COLO668 (cell line): ENCODE measurements around the gene ANKRD10.

Experiments used
- DNase-seq: peaks from one replicate; lab custom pipeline; 2025; ENCODE audit not compliant: unreplicated experiment; lab: John Stamatoyannopoulos, UW

ANKRD10 gene

GRCh38 chr13:110834572-110834971 is 80.3 kb downstream of the ANKRD10 start:
- DNase-seq: no peak

DNA sequence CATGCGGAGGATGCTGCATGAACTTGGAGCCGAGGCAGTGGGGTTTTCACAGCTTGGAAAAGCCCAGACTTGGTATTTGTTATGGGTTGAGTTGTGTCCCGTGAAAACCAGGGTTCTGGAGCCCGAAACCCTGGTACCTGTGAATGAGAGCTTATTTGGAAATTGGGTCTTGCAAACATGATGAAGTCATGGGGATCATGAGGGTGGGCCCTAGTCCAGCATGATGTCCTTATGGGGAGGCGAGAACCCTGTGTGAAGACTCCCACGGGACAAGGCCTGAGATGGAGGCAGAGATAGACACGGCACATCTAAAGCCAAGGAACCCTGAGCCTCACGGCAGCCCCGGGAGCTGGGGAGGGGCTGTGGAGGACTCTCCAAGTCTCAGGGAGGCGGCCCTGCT is 82.3 kb downstream of the ANKRD10 start:
- DNase-seq: no peak

GRCh38 chr13:110832205-110832479 is 82.7 kb downstream of the ANKRD10 start:
- DNase-seq: no peak

DNA sequence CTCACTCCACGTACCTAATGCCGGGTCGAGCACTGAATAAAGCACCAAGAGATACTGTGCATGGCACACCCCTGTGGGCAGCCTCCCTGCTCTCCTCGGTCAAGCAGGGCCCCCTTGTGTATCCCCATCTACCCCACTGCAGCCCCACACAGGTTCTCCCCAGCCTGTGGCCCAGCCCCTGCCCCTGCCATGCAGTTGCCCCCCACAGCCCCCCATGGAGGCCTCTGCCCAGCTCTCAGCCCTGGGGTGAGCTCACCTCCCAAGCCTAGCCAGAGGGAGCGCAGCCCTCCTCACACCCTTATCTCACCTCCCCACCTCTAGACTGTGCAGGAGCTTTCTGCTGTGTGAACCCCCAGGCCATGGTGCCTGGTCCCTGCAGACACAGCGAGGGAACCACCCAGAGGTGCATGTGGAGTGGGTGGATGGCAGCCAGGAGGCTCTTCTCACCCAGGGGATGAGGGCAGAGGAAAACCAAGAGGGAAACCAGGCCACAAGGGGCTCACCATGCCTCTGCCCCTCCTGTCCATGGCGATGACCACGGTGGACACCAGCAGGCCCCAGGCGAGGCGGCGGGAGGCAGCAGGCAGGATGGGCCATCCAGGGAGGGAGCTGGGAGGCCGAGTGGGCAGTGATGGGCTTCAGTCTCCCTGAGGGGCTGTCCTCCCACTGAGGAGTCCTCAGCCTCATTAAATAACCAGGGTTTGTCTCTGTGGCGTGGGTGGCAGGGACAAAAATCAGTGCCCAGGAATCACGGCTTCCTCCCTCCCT is 83.2 kb downstream of the ANKRD10 start:
- DNase-seq: no peak

- DNase-seq: no peak
These were observed 84.0 kb downstream of the ANKRD10 start for GRCh38 chr13:110830800-110831371.

GRCh38 chr13:110830331-110830730 is 84.5 kb downstream of the ANKRD10 start:
- DNase-seq: no peak

- no peak for DNase-seq
These were observed 85.4 kb downstream of the ANKRD10 start for GRCh38 chr13:110829486-110829885.

GRCh38 chr13:110828705-110829104 is 86.2 kb downstream of the ANKRD10 start:
- no peak for DNase-seq
